Fibroblast of the aortic adventitia (primary cell): ENCODE measurements around the gene ILRUN. TPM values are rescaled to one million over a fixed set of nuclear protein-coding genes. Genes with fewer than 3 reads are reported as not detected.
"Not testable (repeated sequence)": the region's sequence is repeated elsewhere in the genome, so short reads cannot be mapped to it uniquely, and the experiment has no call there.

Experiments used
- DNase-seq: peaks from one replicate; pipeline ENCODE4 v3.0.0-alpha.2; 2010; ENCODE audit warnings: low read depth
- H3K4me3 ChIP-seq: 2 replicates; pipeline ENCODE4 v1.5.1; 2011; ENCODE audit warnings: low read depth, mild to moderate bottlenecking, control low read depth, low read length, moderate library complexity
- CTCF ChIP-seq: IDR thresholded peaks from 2 replicates; pipeline ENCODE4 v1.5.1; 2011; ENCODE audit warnings: mild to moderate bottlenecking, low read length, control low read depth, inconsistent platforms; ENCODE audit not compliant: insufficient read depth
- total RNA-seq: library from RNA; depleted of rRNA; stranded (reverse); fragments of >200 nt; gene quantifications from 2 replicates; pipeline ENCODE4 v1.2.3, GENCODE V29; 2012; ENCODE audit warnings: low replicate concordance

ILRUN gene
- 31.6 and 39.0 TPM in 2 replicates for total RNA-seq

- peak within 1 kb of the TSS; percentile 96 for H3K4me3 ChIP-seq
- DNase-seq = peak; percentile 93
- TF ChIP-seq CTCF = no peak
Observed at GRCh38 chr6:34696739-34697543, at the start of gene ILRUN. TSS of gene ILRUN (minus strand) at chr6:34696767. CDS start at chr6:34696603, 164 bp downstream.

GRCh38 chr6:34745277-34746103 lies 48.9 kb upstream of the ILRUN start:
- TF ChIP-seq CTCF = no peak
- H3K4me3 ChIP-seq = no peak overlapping the region
- DNase-seq = peak; percentile 38

- H3K4me3 ChIP-seq, DNase-seq: not testable (repeated sequence)
Observed at GRCh38 chr6:34744294-34744647, 47.7 kb upstream of the ILRUN start.

DNA sequence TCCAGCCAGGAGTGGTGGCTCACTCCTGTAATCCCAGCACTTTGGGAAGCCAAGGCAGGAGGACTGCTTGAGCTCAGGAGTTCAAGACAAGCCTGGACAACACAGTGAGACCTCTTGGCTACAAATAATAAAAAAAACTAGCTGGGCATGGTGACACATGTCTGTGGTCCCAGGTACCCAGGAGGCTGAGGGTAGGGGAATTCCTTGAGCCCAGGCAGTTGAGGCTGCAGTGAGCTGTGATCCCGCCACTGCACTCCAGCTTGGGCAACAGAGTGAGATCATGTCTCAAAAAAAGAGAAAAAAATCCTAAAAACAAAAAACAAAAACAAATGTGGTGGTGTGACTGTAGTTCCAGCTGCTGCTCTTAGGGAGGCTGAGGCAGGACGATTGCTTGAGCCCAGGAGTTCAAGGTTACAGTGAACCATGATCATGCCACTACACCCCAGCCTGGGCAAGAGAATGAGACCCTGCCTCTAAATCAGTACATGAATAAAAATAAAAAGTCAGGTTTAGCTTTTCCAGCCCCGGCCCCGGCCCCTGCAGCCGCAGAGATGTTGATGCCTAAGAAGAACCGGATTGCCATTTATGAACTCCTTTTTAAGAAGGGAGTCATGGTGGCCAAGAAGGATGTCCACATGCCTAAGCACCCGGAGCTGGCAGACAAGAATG lies 47.2 kb upstream of the ILRUN start:
- TF ChIP-seq CTCF = no peak
- H3K4me3 ChIP-seq = no peak overlapping the region
- DNase-seq = no peak

GRCh38 chr6:34742094-34742493 lies 45.5 kb upstream of the ILRUN start:
- no peak for TF ChIP-seq CTCF
- no peak for DNase-seq
- no peak overlapping the region for H3K4me3 ChIP-seq

- DNase-seq = no peak
- TF ChIP-seq CTCF = no peak
- no peak overlapping the region for H3K4me3 ChIP-seq
Observed at GRCh38 chr6:34736823-34737222, 40.3 kb upstream of the ILRUN start.

DNA sequence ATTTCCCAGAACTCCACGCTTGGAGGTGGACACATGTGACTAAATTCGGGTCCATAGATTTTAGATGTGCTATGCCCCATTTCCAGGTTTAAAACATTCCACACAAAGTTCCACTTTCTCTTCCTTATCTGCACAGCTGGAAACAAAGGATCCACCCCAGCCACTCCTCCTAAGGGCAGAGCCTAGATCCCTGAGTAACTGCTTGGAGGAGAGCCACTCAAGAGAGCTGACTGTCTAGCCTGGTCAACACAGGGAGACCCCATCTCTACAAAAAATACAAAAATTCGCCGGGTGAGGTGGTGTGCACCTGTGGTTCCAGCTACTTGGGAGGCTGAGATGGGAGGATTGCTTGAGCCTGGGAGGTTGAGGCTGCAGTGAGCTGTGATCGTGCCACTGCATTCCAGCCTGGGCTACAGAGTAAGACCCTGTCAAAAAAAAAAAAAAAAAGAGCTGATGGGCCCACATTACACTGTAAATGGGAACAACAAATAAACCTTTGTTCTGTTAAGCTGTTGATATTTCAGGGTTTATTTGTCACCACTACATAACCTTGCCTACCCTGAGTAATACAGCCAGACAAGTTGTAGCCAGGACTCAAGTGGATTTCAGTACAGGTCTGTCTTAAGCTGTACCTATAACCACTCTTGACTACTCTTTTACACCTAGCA lies 35.0 kb upstream of the ILRUN start:
- no peak for DNase-seq
- no peak overlapping the region for H3K4me3 ChIP-seq
- TF ChIP-seq CTCF = no peak
